ENCODE measurements around the gene MAG. TPM values are rescaled to one million over a fixed set of nuclear protein-coding genes. Genes with fewer than 3 reads are reported as not detected.

Gene MAG
- total RNA-seq, 4 donors from 2014 or later, result not detected

DNA sequence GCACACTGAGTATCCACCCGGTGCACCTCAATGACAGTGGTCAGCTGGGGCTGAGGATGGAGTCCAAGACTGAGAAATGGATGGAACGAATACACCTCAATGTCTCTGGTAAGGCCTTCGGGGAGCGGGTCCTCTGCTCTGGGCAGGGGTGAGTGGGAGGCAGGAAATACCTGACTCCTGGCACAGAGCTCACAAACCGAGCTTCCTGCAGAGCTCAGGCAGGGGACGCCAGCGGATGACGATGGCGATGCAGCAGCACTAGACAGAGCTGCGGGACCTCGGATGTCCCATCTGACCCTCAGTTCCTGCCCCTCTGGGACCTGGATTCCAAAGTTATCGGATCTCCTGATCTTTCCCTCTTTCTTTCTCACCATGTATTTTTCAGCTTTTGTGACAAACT, 40.9 kb downstream of the MAG start:
- no peak overlapping the region for H3K27ac ChIP-seq
- intact Hi-C loops (cut with DNase I; ENCODE audit: low total_unique reads), result no loop called here
- in situ Hi-C loops (cut with MboI; ENCODE audit: low pct_ligation_motif_present in 1 of 4, low pct_unique_long_range_greater_than_20kb in 1 of 4, low sequenced_read_pairs in 3 of 4), result no loop called here
- H3K27me3 ChIP-seq, result peaks cover 22% of the 10 kb centered on the region
- no peak overlapping the region for H3K4me3 ChIP-seq
- H3K4me1 ChIP-seq, result no peaks in the 10 kb centered on the region
- no peaks in the 10 kb centered on the region for H3K36me3 ChIP-seq
- WGBS, 2 donors (ENCODE audit: low coverage in 1 of 2), result 50 to 82% methylated on average over 3 to 12 of the region's 12 CpGs
- TF ChIP-seq EP300 (IDR thresholded peaks at IDR 0.05; ENCODE audit: low read depth) (no peak), POLR2A (IDR thresholded peaks at IDR 0.05) (no peak), POLR2AphosphoS5 (IDR thresholded peaks at IDR 0.05) (no peak), CTCF (IDR thresholded peaks at IDR 0.05) (no peak)
- no peaks in the 10 kb centered on the region for H3K9me3 ChIP-seq
- no peak for DNase-seq

DNA sequence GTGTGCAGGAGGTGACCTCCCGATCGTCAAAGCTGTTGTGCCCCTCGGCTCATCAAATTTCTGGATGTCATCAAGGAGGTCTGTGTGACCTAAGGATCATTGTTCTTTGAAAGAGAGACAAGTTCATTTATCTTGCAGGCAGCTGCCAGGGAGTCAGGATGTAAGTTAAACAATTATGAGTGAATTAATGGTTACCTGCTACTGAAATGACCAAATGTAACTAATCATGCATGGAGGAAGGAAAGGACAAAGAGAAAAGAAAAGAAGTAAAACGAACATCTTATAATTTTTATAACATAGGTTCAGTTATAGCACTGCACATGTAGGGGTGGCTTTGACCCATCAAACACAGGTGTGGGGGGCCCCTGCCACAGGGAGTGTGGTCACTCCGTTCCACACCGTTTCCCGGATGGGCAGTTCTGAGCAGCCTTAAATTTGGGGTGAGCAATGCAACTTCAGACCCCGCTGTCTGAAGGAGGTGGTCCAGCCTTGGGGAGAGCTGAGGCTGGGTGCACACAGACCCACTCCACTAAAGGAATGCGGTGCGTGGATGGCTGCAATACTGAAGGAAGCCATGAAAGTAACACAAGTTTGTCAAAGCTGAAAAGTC, 42.3 kb downstream of the MAG start:
- in situ Hi-C loops (cut with MboI; ENCODE audit: low pct_ligation_motif_present in 1 of 4, low pct_unique_long_range_greater_than_20kb in 1 of 4, low sequenced_read_pairs in 3 of 4), result no loop called here

DNA sequence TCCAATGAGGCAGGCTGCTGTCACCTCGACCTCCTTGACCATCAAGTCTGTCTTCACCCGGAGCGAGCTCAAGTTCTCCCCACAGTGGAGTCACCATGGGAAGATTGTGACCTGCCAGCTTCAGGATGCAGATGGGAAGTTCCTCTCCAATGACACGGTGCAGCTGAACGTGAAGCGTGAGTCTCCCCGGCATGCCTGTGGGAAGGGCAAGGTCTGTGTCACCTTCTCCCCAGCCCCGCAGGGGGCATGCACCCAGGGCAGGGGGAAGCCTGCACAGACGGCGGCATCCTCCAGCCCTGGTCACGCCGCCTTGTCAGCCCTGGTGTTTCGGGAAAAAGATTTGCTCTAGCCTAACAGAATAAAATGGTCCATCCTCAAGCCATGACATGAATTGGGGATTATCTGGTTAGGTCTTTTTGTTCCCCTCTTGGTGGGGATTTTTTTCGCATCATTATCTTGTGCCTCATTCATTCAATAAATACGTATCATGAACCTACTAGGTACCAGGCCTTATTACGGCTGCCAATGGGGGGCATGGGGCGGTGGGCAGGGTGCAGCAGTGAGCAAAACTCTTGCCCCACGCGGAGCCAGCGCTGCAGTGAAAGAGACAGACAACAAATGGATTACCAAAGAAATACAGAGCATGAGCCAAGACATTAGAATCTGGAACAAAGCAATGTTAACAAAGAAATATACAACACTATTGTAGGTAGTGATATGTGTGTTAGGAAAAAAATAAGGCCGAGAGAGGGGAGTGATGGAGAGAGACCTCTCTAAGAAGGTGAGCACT, 44.4 kb downstream of the MAG start:
- Histone ChIP-seq H3K4me1 (no peaks in the 10 kb centered on the region), H3K27ac (no peak overlapping the region), H3K9me3 (no peaks in the 10 kb centered on the region), H3K36me3 (no peaks in the 10 kb centered on the region), H3K27me3 (peaks cover 6% of the 10 kb centered on the region), H3K4me3 (no peak overlapping the region)
- in situ Hi-C loops (cut with MboI; ENCODE audit: low pct_ligation_motif_present in 1 of 4, low pct_unique_long_range_greater_than_20kb in 1 of 4, low sequenced_read_pairs in 3 of 4), result no loop called here
- intact Hi-C loops (cut with DNase I; ENCODE audit: low total_unique reads), result no loop called here
- no peak for DNase-seq
- 93 to 96% methylated on average over 12 to 21 of the region's 21 CpGs for WGBS, 2 donors (ENCODE audit: low coverage in 1 of 2)
- no peak for TF ChIP-seq EP300 (IDR thresholded peaks at IDR 0.05; ENCODE audit: low read depth)
- no peak for TF ChIP-seq POLR2AphosphoS5 (IDR thresholded peaks at IDR 0.05)
- no peak for TF ChIP-seq CTCF (IDR thresholded peaks at IDR 0.05)
- TF ChIP-seq POLR2A (IDR thresholded peaks at IDR 0.05), result no peak

More for the DNA sequence above, 42.3 kb downstream of the MAG start:
- H3K36me3 ChIP-seq, result no peaks in the 10 kb centered on the region
- no peak overlapping the region for H3K27ac ChIP-seq
- no peaks in the 10 kb centered on the region for H3K4me1 ChIP-seq
- 67% methylated on average over 4 to 10 of the region's 10 CpGs for WGBS, 2 donors (ENCODE audit: low coverage in 1 of 2)
- intact Hi-C loops (cut with DNase I; ENCODE audit: low total_unique reads), result no loop called here
- no peaks in the 10 kb centered on the region for H3K9me3 ChIP-seq
- H3K4me3 ChIP-seq, result no peak overlapping the region
- peaks cover 22% of the 10 kb centered on the region for H3K27me3 ChIP-seq
- DNase-seq, result no peak
- TF ChIP-seq POLR2AphosphoS5 (IDR thresholded peaks at IDR 0.05), result no peak
- no peak for TF ChIP-seq CTCF (IDR thresholded peaks at IDR 0.05)
- no peak for TF ChIP-seq POLR2A (IDR thresholded peaks at IDR 0.05)
- TF ChIP-seq EP300 (IDR thresholded peaks at IDR 0.05; ENCODE audit: low read depth), result no peak

DNA sequence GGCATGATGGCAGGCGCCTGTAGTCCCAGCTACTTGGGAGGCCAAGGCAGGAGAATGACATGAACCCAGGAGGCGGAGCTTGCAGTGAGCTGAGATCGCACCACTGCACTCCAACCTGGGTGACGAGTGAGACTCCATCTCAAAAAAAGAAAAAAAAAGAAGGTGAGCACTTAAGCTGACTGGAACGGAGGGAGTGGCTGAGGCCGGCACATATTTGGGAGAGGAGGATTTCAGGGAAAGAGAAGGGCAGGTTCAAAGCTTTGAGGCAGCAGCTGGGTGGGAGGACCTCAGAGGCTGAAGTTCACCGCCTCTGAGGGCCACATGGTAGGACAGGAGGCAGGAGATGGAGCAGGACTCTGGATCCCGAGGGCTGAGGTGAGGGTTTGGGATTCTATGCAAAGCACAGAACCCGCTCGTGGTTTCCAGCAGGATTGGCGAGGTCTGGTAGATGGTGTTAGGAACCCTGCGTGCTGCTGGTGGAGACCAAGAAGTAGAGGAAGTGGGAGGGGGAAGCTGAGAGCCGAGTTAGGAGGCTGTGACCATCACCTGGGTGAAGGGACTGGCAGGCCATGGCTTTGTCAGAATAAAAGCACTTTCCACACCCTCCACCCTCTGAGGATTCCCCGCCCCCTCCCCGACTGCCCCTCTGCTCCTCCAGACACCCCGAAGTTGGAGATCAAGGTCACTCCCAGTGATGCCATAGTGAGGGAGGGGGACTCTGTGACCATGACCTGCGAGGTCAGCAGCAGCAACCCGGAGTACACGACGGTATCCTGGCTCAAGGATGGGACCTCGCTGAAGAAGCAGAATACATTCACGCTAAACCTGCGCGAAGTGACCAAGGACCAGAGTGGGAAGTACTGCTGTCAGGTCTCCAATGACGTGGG, 45.4 kb downstream of the MAG start:
- H3K4me1 ChIP-seq, result no peaks in the 10 kb centered on the region
- no peaks in the 10 kb centered on the region for H3K9me3 ChIP-seq
- 71 to 76% methylated on average over 17 to 25 of the region's 25 CpGs for WGBS, 2 donors (ENCODE audit: low coverage in 1 of 2)
- H3K27ac ChIP-seq, result no peak overlapping the region
- no peaks in the 10 kb centered on the region for H3K36me3 ChIP-seq
- no peak overlapping the region for H3K4me3 ChIP-seq
- no peak for DNase-seq
- intact Hi-C loops (cut with DNase I; ENCODE audit: low total_unique reads) (no loop called here), in situ Hi-C loops (cut with MboI; ENCODE audit: low pct_ligation_motif_present in 1 of 4, low pct_unique_long_range_greater_than_20kb in 1 of 4, low sequenced_read_pairs in 3 of 4) (no loop called here)
- H3K27me3 ChIP-seq, result no peaks in the 10 kb centered on the region
- TF ChIP-seq EP300 (IDR thresholded peaks at IDR 0.05; ENCODE audit: low read depth) (no peak), POLR2AphosphoS5 (IDR thresholded peaks at IDR 0.05) (no peak), POLR2A (IDR thresholded peaks at IDR 0.05) (no peak), CTCF (IDR thresholded peaks at IDR 0.05) (no peak)

Data from transverse colon (tissue), 4 donors.